ENCODE measurements around the gene OGFOD3. TPM values are rescaled to one million over a fixed set of nuclear protein-coding genes. Genes with fewer than 3 reads are reported as not detected.

The OGFOD3 gene
- total and polyA plus RNA-seq, 8 donors: 22.7 to 37.9 (median 27.3) TPM

GRCh38 chr17:82424001-82424862 lies 5.8 kb upstream of the OGFOD3 start:
- peak; percentile 77 for ATAC-seq
- no peaks in the 10 kb centered on the region for H3K27me3 ChIP-seq
- peak in 1 of 4 donors; percentile 34 for DNase-seq
- peaks cover 0 to 10% of the 10 kb centered on the region in 2 donors for H3K4me1 ChIP-seq
- no peak overlapping the region for H3K4me3 ChIP-seq
- no peaks in the 10 kb centered on the region for H3K9me3 ChIP-seq
- H3K36me3 ChIP-seq: peaks cover 0 to 18% of the 10 kb centered on the region in 2 donors
- intact Hi-C loops (cut with DNase I): no loop called here
- peak; percentile 40 to 76 for TF ChIP-seq CTCF (IDR thresholded peaks at IDR 0.05)
- H3K27ac ChIP-seq: no peak overlapping the region

GRCh38 chr17:82419540-82419939 lies 1.2 kb upstream of the OGFOD3 start:
- H3K9me3 ChIP-seq: no peaks in the 10 kb centered on the region
- intact Hi-C loops (cut with DNase I): no loop called here
- peak overlapping the region in 1 of 2 donors; percentile 83 for H3K27ac ChIP-seq

GRCh38 chr17:82416771-82417170 lies 1.6 kb downstream of the OGFOD3 start:
- H3K4me3 ChIP-seq: no peak overlapping the region
- no peak for ATAC-seq
- TF ChIP-seq CTCF (IDR thresholded peaks at IDR 0.05): no peak
- intact Hi-C loops (cut with DNase I): no loop called here
- H3K27me3 ChIP-seq: no peaks in the 10 kb centered on the region
- H3K4me1 ChIP-seq: peaks cover 8 to 31% of the 10 kb centered on the region in 2 donors
- no peaks in the 10 kb centered on the region for H3K9me3 ChIP-seq
- H3K27ac ChIP-seq: no peak overlapping the region
- peak in 1 of 4 donors; percentile 1 for DNase-seq
- peaks cover 0 to 18% of the 10 kb centered on the region in 2 donors for H3K36me3 ChIP-seq

More at GRCh38 chr17:82419540-82419939, 1.2 kb upstream of the OGFOD3 start:
- ATAC-seq (no peak), DNase-seq (no peak)
- H3K4me3 ChIP-seq: peak overlapping the region; percentile 76 to 86
- no peaks in the 10 kb centered on the region for H3K27me3 ChIP-seq
- H3K4me1 ChIP-seq: peaks cover 8 to 29% of the 10 kb centered on the region in 2 donors
- TF ChIP-seq CTCF (IDR thresholded peaks at IDR 0.05): no peak
- peaks cover 0 to 18% of the 10 kb centered on the region in 2 donors for H3K36me3 ChIP-seq

GRCh38 chr17:82416264-82416663 lies 2.1 kb downstream of the OGFOD3 start:
- no peak overlapping the region for H3K4me3 ChIP-seq
- H3K36me3 ChIP-seq: peaks cover 0 to 17% of the 10 kb centered on the region in 2 donors
- DNase-seq (peak in 1 of 4 donors; percentile 20), ATAC-seq (no peak)
- no peak for TF ChIP-seq CTCF (IDR thresholded peaks at IDR 0.05)
- no peaks in the 10 kb centered on the region for H3K27me3 ChIP-seq
- intact Hi-C loops (cut with DNase I): no loop called here
- no peaks in the 10 kb centered on the region for H3K9me3 ChIP-seq
- peaks cover 8 to 31% of the 10 kb centered on the region in 2 donors for H3K4me1 ChIP-seq
- no peak overlapping the region for H3K27ac ChIP-seq

GRCh38 chr17:82415786-82416185 lies 2.6 kb downstream of the OGFOD3 start:
- H3K9me3 ChIP-seq: no peaks in the 10 kb centered on the region
- no peak overlapping the region for H3K27ac ChIP-seq
- TF ChIP-seq CTCF (IDR thresholded peaks at IDR 0.05): no peak
- peaks cover 0 to 17% of the 10 kb centered on the region in 2 donors for H3K36me3 ChIP-seq
- peaks cover 8 to 31% of the 10 kb centered on the region in 2 donors for H3K4me1 ChIP-seq
- no peak for ATAC-seq
- peak in 1 of 4 donors; percentile 29 for DNase-seq
- H3K4me3 ChIP-seq: no peak overlapping the region
- intact Hi-C loops (cut with DNase I): no loop called here
- no peaks in the 10 kb centered on the region for H3K27me3 ChIP-seq

All from left lung (tissue), 10 donors.